GM10847 (cell line): ENCODE measurements around the gene EXOG.

Source experiments
- POLR2A ChIP-seq: IDR thresholded peaks from 2 replicates; pipeline ENCODE4 v1.6.1; 2011; ENCODE audit not compliant: insufficient read length; ENCODE audit errors: extremely low read depth

EXOG gene

DNA sequence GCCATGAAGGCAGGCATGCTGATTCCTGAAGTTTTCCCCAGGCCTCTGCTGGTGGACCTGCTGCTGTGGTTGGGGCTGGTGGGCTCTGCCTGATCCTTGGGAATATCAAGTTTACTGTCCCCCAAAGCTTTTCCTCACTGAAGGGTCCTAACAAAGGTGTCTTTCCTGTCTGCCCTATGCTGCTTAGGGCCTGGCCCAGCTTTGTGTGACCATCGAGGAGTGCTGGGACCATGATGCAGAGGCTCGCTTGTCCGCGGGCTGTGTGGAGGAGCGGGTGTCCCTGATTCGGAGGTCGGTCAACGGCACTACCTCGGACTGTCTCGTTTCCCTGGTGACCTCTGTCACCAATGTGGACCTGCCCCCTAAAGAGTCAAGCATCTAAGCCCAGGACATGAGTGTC lies 13.2 kb upstream of the EXOG start:
- TF ChIP-seq POLR2A = no peak

DNA sequence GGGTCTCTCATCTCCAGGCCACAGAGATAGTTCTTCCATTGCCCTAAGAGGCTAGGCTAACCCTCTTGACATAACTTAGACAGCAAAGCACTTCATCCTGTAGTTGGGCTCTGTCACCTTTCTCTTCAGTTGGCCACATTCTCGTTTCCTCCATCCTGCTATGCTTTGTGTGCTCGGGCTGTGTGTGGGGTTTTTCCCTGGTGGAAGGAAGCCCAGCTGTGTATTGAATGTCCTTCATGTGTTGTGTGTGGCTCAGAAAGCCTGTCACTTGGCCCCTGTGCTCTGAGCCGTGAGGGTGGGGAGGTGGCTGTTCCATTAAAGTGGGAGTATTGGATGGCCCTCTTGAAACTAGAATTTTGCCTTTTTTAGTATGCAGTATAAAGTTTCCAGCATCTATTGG lies 8.8 kb upstream of the EXOG start:
- no peak for TF ChIP-seq POLR2A

DNA sequence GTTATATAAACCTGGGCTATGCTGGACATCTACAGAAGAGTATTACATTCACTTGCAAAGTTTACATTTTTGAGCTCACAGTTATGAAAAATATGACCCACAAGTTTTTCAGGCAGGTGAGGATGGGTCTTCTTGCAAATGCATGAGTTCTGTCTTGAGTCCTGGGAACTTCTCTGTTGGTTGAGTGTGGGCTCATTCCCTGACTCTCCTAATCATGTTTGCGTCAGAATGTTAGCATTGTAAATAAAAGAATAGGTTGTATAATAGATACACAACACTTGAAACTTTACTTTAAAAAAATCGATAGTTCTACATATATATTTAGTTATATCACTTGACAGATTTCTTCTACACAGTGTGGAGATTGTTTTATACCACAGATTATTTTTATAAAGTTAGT lies 7.2 kb upstream of the EXOG start:
- no peak for TF ChIP-seq POLR2A

DNA sequence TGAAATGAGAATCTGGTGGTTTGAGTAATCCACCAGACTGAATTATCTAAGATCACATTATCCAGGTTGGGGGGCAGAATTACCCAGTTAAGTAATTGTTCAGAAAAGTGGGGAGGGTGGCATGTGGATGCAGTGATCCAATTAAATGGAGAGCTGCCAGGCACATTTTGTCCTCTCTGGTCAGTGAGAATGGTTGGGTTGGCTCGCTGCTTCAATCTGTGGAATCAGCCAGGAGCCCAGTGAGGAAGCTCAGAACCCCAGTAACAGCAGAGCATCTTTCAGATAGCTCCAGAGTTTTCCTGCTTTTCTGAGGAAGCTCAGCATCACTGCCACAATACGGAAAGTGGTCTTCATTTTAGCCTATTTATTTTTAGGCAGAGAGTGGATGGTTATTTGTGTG lies 6.4 kb upstream of the EXOG start:
- TF ChIP-seq POLR2A = no peak

DNA sequence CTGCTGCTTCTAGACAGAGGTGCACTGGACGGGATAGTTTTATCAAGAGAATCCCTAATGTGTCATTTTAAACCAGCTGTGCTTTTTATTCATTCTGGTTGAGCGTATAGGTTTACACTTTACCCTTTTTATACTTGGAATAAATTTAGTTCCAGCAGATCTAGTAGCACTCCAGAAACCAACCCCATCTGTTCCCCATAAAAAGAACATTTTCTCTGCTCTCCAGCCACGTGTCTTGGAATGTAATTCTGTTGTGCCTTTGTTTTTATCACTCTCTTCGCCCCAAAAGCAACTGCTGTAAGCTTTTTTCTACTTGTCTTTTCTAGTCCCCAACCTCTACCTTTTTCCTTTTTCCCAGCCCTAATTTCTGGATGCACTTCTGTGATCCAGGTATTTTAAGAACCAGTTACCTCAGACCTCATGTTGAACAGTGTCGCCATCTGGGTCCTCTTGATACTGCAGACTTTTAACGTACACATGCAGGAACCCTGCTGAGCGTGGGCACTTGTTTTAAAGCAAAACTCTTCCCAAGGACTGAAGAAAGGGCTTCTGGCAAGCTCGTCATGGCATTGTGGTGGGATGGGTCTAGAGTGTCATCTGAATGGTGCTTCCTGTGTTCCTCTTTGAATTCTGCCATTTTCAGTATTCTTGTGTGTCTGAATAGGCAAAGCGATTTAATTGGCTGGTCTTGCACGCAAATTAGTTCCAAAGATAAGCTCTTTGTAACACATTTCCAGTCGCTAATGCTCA lies 5.7 kb upstream of the EXOG start:
- TF ChIP-seq POLR2A = no peak

DNA sequence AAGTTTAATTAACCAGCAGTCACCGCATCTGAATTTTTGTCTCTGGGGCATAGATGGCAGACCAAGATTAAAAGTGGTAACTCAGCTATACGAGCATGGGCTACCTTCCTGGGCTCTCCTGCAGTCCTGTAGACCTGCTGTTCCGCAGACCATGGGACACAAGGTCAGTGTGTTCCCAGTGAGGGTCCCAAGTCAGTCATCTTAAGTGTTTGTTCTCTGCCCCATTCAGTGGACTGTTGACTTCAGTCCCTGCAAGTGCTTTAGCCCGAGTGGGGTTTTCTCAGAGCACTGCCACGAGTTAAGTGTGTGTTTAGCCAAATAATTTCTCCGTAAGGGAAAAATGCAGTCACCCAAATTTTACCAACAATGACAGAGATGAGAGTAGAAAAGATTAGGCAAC lies 4.9 kb upstream of the EXOG start:
- TF ChIP-seq POLR2A = no peak

DNA sequence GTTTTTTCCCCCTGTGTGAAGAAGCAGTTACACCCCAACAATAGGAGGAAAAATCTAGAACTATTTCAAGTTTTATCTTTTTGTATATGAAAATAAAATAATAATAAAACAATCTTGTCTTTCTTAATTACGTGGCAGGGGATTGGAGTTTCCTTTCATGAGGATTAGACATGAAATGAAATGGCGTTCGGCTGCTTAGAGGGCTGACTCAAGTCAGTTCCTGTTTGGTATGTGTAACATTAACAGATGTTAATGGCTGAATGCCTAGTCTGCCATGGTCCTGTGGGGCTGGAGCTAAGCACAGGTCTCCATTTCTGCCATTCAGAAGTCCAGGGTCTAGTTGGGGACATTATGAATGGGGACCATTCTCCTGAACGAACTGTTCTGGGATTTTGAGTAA lies 3.1 kb upstream of the EXOG start:
- no peak for TF ChIP-seq POLR2A

DNA sequence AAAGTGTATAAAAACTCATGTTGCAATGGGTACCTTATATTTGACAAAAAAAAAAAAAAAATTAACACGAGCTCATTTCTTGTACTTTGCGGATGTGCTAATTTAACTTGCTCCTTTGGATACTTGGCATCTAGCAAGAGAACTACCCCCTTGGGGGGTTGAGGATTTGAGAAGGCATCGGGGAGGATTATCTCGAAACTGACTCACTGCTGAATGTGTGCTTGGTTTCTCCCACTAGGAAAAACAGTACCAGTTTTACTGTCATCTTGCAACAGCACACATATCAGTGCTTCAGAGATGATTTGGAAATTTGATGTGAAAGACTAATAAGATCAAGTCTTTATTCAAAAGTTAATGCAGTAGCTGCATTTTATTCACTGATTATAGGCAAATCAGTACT lies 891 bp downstream of the EXOG start:
- no peak for TF ChIP-seq POLR2A

DNA sequence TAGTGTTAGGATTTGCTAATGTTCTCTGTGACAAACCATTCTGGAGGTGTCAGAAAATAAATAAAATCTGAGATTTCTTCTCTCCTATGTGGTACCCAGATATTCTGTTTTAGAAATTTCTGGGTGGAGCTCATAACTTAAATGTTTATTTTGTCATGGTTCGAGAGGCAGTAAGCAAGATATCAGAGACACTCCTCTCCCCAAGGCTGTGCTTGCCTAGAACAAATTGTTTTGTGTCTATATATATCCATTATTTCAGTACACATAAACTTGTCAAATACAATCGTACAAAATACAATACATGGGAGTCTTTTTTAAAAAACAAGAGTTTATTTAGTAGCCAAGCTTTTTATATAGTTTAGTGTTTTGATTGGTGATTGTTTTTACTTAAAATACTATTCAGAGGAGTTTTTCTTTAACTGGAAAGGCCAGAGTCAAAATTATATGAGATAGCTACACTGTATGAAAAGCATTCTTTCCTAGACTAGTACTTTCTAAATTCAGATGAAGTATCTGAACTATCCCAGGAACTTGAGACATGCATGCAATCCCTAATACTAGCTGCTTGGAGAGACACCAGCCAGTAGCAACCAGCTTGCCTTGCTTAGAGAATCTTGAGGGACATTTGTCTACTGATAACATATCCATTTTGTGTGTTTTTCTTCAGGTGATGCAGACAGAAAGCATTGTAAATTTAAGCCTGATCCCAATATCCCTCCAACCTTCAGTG lies 4.7 kb downstream of the EXOG start:
- TF ChIP-seq POLR2A = no peak

DNA sequence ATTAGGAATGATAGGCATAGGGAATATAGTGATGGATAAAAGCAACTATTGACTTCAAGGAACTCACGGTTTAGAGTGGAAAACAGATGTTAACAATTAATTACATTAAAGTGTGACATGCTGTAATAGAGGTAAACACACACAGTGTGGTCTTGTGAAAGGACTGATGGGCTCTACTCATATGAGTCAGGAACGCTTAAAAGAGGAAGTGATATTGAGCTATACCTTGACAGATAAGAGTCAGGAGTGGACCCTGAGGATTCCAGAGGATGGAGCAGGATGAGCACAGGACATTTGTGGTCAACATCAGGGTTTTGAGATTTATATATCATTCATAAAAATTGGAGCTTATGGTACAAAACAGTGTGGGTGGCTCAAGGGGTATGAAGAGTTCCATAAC lies 11.0 kb downstream of the EXOG start:
- no peak for TF ChIP-seq POLR2A

DNA sequence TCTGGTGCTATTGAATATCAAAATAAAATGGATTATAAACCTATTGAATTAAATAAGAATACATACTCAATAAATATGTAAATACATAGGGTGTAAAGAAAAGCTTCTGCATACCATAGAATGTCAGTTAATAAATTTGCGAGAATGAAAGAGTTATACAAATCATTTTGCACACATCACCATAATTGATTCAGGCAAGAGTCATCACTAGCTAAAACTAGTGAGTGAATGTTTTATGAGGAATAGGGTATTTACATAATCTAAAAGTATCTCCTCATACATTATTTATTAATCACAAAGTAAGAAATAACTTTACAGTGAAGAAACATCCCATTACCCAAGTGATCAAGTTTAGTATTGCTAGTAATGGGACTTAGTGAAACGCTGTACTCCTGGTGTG lies 13.6 kb downstream of the EXOG start:
- TF ChIP-seq POLR2A = no peak

DNA sequence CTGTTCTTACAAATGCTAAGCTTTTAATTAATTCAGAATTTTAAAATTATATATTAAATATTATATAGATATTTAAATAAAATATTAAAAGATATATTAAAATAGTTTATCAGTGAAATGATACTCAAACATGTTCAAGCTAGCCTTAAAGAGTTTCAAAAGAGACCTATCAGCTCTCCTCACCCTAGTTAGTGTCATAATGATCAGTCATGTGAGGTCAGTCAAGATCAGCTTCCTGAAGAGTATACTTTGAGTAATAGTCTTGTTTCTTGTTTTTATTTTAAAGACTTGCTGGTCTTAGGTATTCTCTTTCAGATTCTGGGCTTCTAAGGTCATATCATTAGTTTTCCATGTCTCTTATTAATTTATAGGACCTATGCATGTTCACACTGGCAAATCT lies 14.5 kb downstream of the EXOG start:
- no peak for TF ChIP-seq POLR2A

DNA sequence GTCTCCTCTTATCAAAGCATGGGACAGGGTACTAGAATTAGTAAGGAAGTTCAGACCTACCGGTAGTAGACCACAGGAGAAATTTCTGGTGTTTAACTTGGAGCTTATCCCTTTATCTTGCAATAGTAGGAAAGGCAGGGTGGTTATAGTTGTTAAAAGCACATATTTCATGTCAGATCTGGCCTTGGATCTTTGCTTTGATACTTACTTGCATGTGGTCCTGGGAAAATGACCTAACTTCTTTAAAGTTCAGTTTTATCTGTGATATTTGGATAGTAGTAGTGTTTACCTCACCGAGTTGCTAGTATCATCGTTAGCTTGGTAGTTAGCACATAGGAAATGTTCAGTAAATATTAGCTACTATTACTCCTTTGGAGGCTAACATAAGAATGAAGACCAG lies 15.4 kb downstream of the EXOG start:
- TF ChIP-seq POLR2A = no peak

DNA sequence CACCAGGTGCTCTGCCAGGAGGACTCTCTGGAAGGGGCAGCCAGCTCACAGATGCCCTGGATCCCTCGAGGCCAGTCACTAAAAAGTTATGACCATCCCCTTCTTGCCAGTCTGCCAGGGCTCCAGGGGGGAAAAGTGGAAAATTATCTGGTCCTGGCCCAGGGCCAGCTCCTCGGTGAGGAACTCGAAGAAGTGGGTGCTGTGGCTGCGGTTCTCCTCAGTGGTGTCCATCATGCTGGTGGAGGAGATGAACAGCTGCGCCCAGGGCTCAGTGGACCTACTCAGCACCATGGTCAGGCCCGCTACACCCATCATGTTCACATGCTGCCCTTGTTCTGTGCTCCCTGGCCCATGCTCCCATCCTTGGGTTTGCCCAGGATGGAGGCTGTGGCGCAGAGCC lies 19.2 kb downstream of the EXOG start:
- no peak for TF ChIP-seq POLR2A

DNA sequence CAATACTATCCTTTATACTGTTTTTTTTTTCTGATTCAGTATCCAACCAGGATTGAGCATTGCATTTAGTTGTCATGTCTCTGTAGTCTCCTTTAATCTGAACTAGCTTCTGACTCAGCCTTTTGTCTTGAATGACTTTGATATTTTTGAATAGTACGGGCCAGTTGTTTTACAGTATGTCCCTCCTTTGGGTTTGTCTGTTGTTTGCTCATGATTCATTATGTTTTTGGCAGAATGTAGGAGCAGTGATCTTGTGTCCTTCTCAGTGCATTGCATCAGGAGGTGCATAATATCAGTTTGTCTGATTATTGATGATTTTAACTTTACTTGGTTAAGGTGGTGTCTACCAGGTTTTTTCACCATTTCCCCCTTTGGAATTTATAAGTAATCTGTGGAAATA lies 20.5 kb downstream of the EXOG start:
- TF ChIP-seq POLR2A = no peak

DNA sequence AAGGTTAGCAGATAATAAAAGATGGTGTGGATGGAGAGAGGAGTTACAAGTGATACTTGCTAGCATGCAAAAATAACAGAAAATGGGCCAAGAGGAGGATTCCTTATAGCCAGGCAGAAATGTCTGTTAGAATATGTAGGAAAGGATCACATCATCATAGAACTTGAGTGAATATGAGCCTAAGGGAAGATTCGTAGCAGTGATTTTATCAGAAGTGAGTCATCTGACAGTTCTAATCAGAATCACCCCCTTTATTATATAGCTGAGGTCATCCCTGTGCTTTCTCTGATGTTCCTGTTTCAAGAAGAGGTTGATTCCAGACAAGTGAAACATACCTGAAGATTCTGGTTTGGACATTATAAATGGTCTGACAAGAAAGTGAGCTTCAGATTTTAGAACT lies 22.9 kb downstream of the EXOG start:
- TF ChIP-seq POLR2A = no peak

DNA sequence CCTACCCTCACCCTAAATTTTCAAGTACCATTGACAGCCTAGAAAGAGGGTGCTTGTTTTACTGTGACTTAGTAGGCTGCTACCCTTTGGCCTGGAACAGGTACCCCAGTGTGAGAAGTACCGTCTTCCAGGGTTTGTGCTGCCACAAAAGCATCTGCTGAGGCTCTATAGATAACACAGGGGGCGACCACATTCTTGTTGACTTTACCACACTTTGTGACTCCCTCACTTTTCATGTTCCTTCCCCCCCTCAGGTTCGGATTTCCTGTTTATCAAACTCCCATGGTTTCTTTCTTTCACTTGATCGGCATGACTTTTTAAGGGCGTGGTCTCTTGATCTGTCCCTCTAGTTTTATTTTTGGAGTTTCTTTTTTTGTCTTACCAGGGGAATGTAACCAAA lies 23.5 kb downstream of the EXOG start:
- no peak for TF ChIP-seq POLR2A
